H1 (cell line): ENCODE data around the gene CROCC2. TPM values are rescaled to one million over a fixed set of nuclear protein-coding genes. Genes with fewer than 3 reads are reported as not detected.

Experiments used
- CTCF ChIA-PET: fragments of 300-600 bp; sonication (Branson Sonifier 250); formaldehyde crosslinking; loops from one replicate; lab custom pipeline; 2021; ENCODE audit not compliant: partially characterized antibody; lab: Charles Lee
- POLR2A ChIA-PET: fragments of 300-600 bp; sonication (Branson Sonifier 250); formaldehyde crosslinking; loops from one replicate; lab custom pipeline; 2021; ENCODE audit warnings: inconsistent platforms; ENCODE audit not compliant: partially characterized antibody; lab: Charles Lee
- DNase-seq, 2 experiments: peaks; one replicate each; pipeline versions ENCODE4 v3.0.0 to v3.0.0-alpha.2; 2010 to 2022; ENCODE audit warnings: low spot score in 2 of 2, low read depth in 1 of 2, mixed read lengths in 1 of 2
- FAIRE-seq: peaks from 2 replicates; lab custom pipeline; 2011; peaks lifted over from hg19 to GRCh38; lab: Jason Lieb, UNC
- H2AFZ ChIP-seq: 2 replicates; pipeline ENCODE4 v1.8.1; 2012; ENCODE audit warnings: low read length, inconsistent platforms
- H2AK5ac ChIP-seq: 2 replicates; pipeline ENCODE4 v1.6.1; 2013; ENCODE audit warnings: low read depth, low read length
- H2BK120ac ChIP-seq: replicated peaks from 2 replicates; pipeline ENCODE3; 2013; ENCODE audit warnings: low read depth, low read length, inconsistent platforms
- H2BK12ac ChIP-seq: 2 replicates; pipeline ENCODE4 v1.6.1; 2013; ENCODE audit warnings: low read depth, low read length
- H2BK15ac ChIP-seq: 2 replicates; pipeline ENCODE4 v1.6.1; 2013; ENCODE audit warnings: low read length
- H2BK20ac ChIP-seq: 2 replicates; pipeline ENCODE4 v1.6.1; 2013; ENCODE audit warnings: low read length
- H2BK5ac ChIP-seq: 2 replicates; pipeline ENCODE4 v1.6.1; 2013; ENCODE audit warnings: low read depth, low read length
- H3K14ac ChIP-seq: 2 replicates; pipeline ENCODE4 v1.6.1; 2013; ENCODE audit warnings: inconsistent platforms; ENCODE audit not compliant: insufficient read length
- H3K18ac ChIP-seq: 2 replicates; pipeline ENCODE4 v1.6.1; 2013; ENCODE audit warnings: low read length; ENCODE audit errors: extremely low read depth
- H3K23ac ChIP-seq: 2 replicates; pipeline ENCODE4 v1.6.1; 2013; ENCODE audit warnings: inconsistent platforms; ENCODE audit not compliant: insufficient read length
- H3K23me2 ChIP-seq: 2 replicates; pipeline ENCODE4 v1.6.1; 2013; ENCODE audit warnings: low read depth, low read length
- H3K27ac ChIP-seq: 2 replicates; pipeline ENCODE4 v1.6.1; 2011; ENCODE audit warnings: low read depth, low read length, inconsistent platforms
- H3K27me3 ChIP-seq, 4 experiments: replicated peaks in 1 of 4; 1 replicate in 1 of 4; 2 replicates in 3 of 4; pipeline versions ENCODE4 v1.6.1 to v1.8.1; 2011 to 2013; ENCODE audit warnings: low read length in 3 of 4, mild to moderate bottlenecking in 3 of 4, inconsistent platforms in 2 of 4, mixed read lengths in 2 of 4, moderate library complexity in 1 of 4; ENCODE audit not compliant: control insufficient read depth in 3 of 4, insufficient read depth in 3 of 4; ENCODE audit errors: extremely low read depth in 1 of 4
- H3K36me3 ChIP-seq, 4 experiments: 2 replicates each; pipeline versions ENCODE4 v1.6.1 to v1.8.1; 2011 to 2013; ENCODE audit warnings: mild to moderate bottlenecking in 4 of 4, low read length in 3 of 4, moderate library complexity in 2 of 4, control low read depth in 1 of 4, inconsistent platforms in 1 of 4; ENCODE audit not compliant: insufficient read depth in 4 of 4, control insufficient read depth in 2 of 4
- H3K4ac ChIP-seq: replicated peaks from 2 replicates; pipeline ENCODE3; 2013; ENCODE audit warnings: low read length, low read depth, mixed read lengths, inconsistent platforms; ENCODE audit not compliant: insufficient read length
- H3K4me1 ChIP-seq, 4 experiments: replicated peaks in 1 of 4; 1 replicate in 1 of 4; 2 replicates in 3 of 4; pipeline versions ENCODE4 v1.6.1 to v1.8.1; 2011 to 2013; ENCODE audit warnings: low read length in 3 of 4, inconsistent platforms in 2 of 4, mixed read lengths in 1 of 4; ENCODE audit not compliant: insufficient read depth in 4 of 4, control insufficient read depth in 3 of 4
- H3K4me2 ChIP-seq, 2 experiments: 2 replicates each; pipeline versions ENCODE4 v1.6.1 to v1.8.1; 2011 to 2013; ENCODE audit warnings: low read depth in 2 of 2, low read length in 2 of 2, control low read depth in 1 of 2, inconsistent platforms in 1 of 2, mild to moderate bottlenecking in 1 of 2; ENCODE audit not compliant: insufficient read depth in 1 of 2
- H3K4me3 ChIP-seq, 4 experiments: fragments of 200-600, 300-600 bp in 1 of 4; sonication (generic), shearing (Covaris generic), sonication (Bioruptor Twin) in 1 of 4; 2 replicates each; pipeline versions ENCODE4 v1.5.1 to v1.8.1; 2011 to 2016; ENCODE audit warnings: low read length in 4 of 4, low read depth in 3 of 4, control low read depth in 2 of 4, inconsistent platforms in 2 of 4, mild to moderate bottlenecking in 2 of 4, mixed read lengths in 1 of 4, moderate library complexity in 1 of 4; ENCODE audit not compliant: insufficient read depth in 2 of 4; ENCODE audit errors: extremely low read depth in 1 of 4
- H3K56ac ChIP-seq: replicated peaks from 2 replicates; pipeline ENCODE3; 2013; ENCODE audit warnings: low read depth, mild to moderate bottlenecking, mixed read lengths, low read length, inconsistent platforms; ENCODE audit not compliant: insufficient read length
- H3K79me1 ChIP-seq: 2 replicates; pipeline ENCODE4 v1.6.1; 2013; ENCODE audit warnings: low read depth, low read length, control low read depth
- H3K79me2 ChIP-seq, 2 experiments: 2 replicates each; pipeline versions ENCODE4 v1.6.1 to v1.8.1; 2012 to 2013; ENCODE audit warnings: low read length in 2 of 2, mild to moderate bottlenecking in 2 of 2, inconsistent platforms in 1 of 2; ENCODE audit not compliant: insufficient read depth in 2 of 2, control insufficient read depth in 1 of 2
- H3K9ac ChIP-seq, 4 experiments: replicated peaks in 1 of 4; 1 replicate in 1 of 4; 2 replicates in 3 of 4; pipeline versions ENCODE4 v1.6.1 to v1.8.1; 2011 to 2013; ENCODE audit warnings: low read depth in 3 of 4, low read length in 3 of 4, control low read depth in 2 of 4, mild to moderate bottlenecking in 2 of 4, moderate library complexity in 2 of 4, inconsistent platforms in 1 of 4; ENCODE audit errors: extremely low read depth in 1 of 4
- H3K9me3 ChIP-seq, 2 experiments: 2 replicates each; pipeline versions ENCODE4 v1.6.1 to v1.8.1; 2012 to 2013; ENCODE audit warnings: mild to moderate bottlenecking in 2 of 2, moderate library complexity in 2 of 2, control low read depth in 1 of 2, inconsistent platforms in 1 of 2, low read depth in 1 of 2, low read length in 1 of 2, mixed read lengths in 1 of 2; ENCODE audit not compliant: insufficient read depth in 2 of 2
- H4K20me1 ChIP-seq, 2 experiments: replicated peaks in 1 of 2; 2 replicates each; pipeline versions ENCODE3 to v1.8.1; 2011 to 2013; ENCODE audit warnings: inconsistent platforms in 2 of 2, low read length in 2 of 2, mild to moderate bottlenecking in 1 of 2; ENCODE audit not compliant: insufficient read depth in 2 of 2, control insufficient read depth in 1 of 2
- H4K5ac ChIP-seq: 2 replicates; pipeline ENCODE4 v1.6.1; 2013; ENCODE audit warnings: low read length, low read depth, mixed read lengths, inconsistent platforms; ENCODE audit not compliant: insufficient read length
- H4K8ac ChIP-seq: 2 replicates; pipeline ENCODE4 v1.8.0; 2013; ENCODE audit warnings: mild to moderate bottlenecking, moderate library complexity, low read length, inconsistent platforms; ENCODE audit not compliant: insufficient read depth; ENCODE audit errors: extremely low read depth
- H4K91ac ChIP-seq: replicated peaks from 2 replicates; pipeline ENCODE3; 2013; ENCODE audit warnings: low read length, mixed read lengths, inconsistent platforms; ENCODE audit not compliant: insufficient read length
- KDM1A ChIP-seq: fragments of 200-600, 300-600 bp; sonication (generic); IDR thresholded peaks from 2 replicates; pipeline ENCODE4 v1.7.1; 2016; ENCODE audit warnings: mild to moderate bottlenecking, low read length, borderline replicate concordance
- RNF2 ChIP-seq: fragments of 200-900, 300-1000 bp; sonication (generic); IDR thresholded peaks from 2 replicates; pipeline ENCODE4 v1.7.1; 2016; ENCODE audit warnings: borderline replicate concordance, low read depth, mild to moderate bottlenecking, antibody characterized with exemption, low read length; ENCODE audit not compliant: poor library complexity, severe bottlenecking; ENCODE audit errors: missing control alignments
- WGBS, 2 experiments: shearing (Covaris generic) in 1 of 2; methylation state at CpG; one replicate each; pipeline versions ENCODE4 v1.1.6 to v1.1.7; 2013 to 2015; ENCODE audit warnings: low lambda C conversion rate in 2 of 2, mixed read lengths in 2 of 2, inconsistent platforms in 1 of 2, low coverage in 1 of 2, missing lambda C conversion rate in 1 of 2; ENCODE audit not compliant: insufficient replicate concordance in 2 of 2, insufficient coverage in 1 of 2, insufficient read length in 1 of 2; ENCODE audit errors: extremely low coverage in 1 of 2, missing lambda C conversion rate in 1 of 2; 5-methylcytosine and 5-hydroxymethylcytosine counted together
- polyA plus RNA-seq, 7 experiments: library from polyadenylated mRNA; depleted of rRNA in 3 of 7; stranded (reverse) in 5 of 7; unstranded in 2 of 7; fragments of >200 nt in 5 of 7; fragments of 200-250 nt in 2 of 7; gene quantifications; 1 replicate in 5 of 7; 2 replicates in 1 of 7; 4 replicates in 1 of 7; pipeline versions ENCODE4 v1.2.1 to v1.2.3, GENCODE V29; 2011 to 2013; ENCODE audit warnings: missing spikeins in 2 of 7, mixed read lengths in 2 of 7
- total RNA-seq: library from RNA; stranded (reverse); fragmentation: NEBNext Ultra II Directional; extraction: Animal tissue kit (Norgen Biotek cat#: 25700); gene quantifications from 2 replicates; pipeline ENCODE4 v1.2.1, GENCODE V29; 2021

CROCC2 gene
- total and polyA plus RNA-seq, 2 of the 8 experiments (the other 6 are each of a cell fraction or from before 2014, with no cell fraction given), result not detected

GRCh38 chr2:240982821-240983281, 76.7 kb downstream of the CROCC2 start:
- FAIRE-seq, result no peak
- no peak overlapping the region for H3K4me2 ChIP-seq

More at GRCh38 chr2:240982821-240983281, 76.7 kb downstream of the CROCC2 start:
- Histone ChIP-seq H2AK5ac (no peak overlapping the region), H3K23me2 (peaks cover 2% of the 10 kb centered on the region; the same call in 1 of the 2 replicates), H2BK15ac (no peak overlapping the region), H2AFZ (no peak overlapping the region), H2BK5ac (no peak overlapping the region), H4K91ac (no peak overlapping the region), H4K5ac (no peak overlapping the region), H2BK20ac (no peak overlapping the region), H4K8ac (0 out of 2 replicates have a peak overlapping the region, but pooled peaks have one; percentile 1), H2BK120ac (no peak overlapping the region), H3K4me3 (no peak overlapping the region), H3K4me1 (peaks cover 0 to 3% (median 0%) of the 10 kb centered on the region in 4 experiments; a peak in 1 of 7 replicates), H3K18ac (no peak overlapping the region), H3K9ac (no peak overlapping the region), H3K9me3 (peaks cover 2 to 5% of the 10 kb centered on the region in 2 experiments; a peak in 3 of 4 replicates), H3K36me3 (no peaks in the 10 kb centered on the region), H3K79me1 (no peaks in the 10 kb centered on the region), H3K23ac (no peak overlapping the region), H3K27me3 (peaks cover 0 to 3% (median 3%) of the 10 kb centered on the region in 4 experiments; a peak in 3 of 7 replicates), H4K20me1 (peaks cover 0 to 2% of the 10 kb centered on the region in 2 experiments), H3K4ac (no peak overlapping the region), H2BK12ac (no peak overlapping the region), H3K14ac (no peak overlapping the region), H3K79me2 (no peaks in the 10 kb centered on the region), H3K56ac (no peak overlapping the region), H3K27ac (no peak overlapping the region)
- TF ChIP-seq KDM1A, result peak; percentile 82; the same call in 1 of the 2 replicates
- TF ChIP-seq RNF2, result no peak
- 91% methylated on average over 8 of the region's 8 CpGs; no CpG with 5 or more reads in 1 of the 2 experiments for WGBS, 2 experiments
- DNase-seq, result no peak
- ChIA-PET POLR2A (no interaction called here), CTCF (interaction anchor here (0.7 to 3.5 kb wide), 25 partner anchors 10 to 234 kb away, joined by 3 to 16 read pairs (median 5); no protein-coding TSS in a partner anchor)
